ENCODE data around the gene NT5DC4. TPM values are rescaled to one million over a fixed set of nuclear protein-coding genes. Genes with fewer than 3 reads are reported as not detected.

NT5DC4 gene
- total RNA-seq, 2 donors from 2014 or later: not detected

DNA sequence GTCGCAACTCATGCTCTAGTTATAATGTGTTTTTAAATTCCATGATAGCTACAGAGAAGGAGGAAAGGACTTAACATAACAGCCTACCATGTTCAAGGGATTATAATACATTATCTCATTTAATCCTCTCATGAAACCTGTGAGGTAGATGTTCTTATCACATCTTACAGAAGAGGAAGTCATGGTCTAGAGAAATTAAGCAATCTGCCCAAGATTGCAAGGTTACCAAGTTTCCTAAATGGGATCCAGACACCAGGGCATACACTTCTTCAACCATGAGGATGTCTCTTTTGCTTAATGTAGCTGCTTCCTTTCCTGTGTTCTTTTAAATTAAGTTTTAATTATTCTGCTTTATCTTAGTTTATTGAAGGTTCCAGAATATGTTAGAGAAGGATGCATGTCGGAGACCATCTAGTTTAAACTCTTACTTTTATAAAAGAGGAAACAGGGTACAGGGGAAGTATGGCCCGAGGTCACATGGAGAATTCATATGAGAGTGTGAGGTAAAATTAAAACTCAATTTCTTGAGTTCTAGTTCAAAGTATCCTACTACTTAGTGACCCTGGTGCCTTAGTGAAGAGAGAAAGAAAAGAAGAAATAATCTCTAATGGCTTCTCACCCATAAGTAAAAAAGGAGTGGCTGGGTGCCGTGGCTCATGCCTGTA is 67.0 kb downstream of the NT5DC4 start:
- H3K4me3 Mint-ChIP-seq: no peak overlapping the region
- peaks cover 12% of the 10 kb centered on the region for H3K36me3 Mint-ChIP-seq (ENCODE audit: low read depth)
- peaks cover 18% of the 10 kb centered on the region for H3K4me1 Mint-ChIP-seq
- peaks cover 3% of the 10 kb centered on the region for H3K9me3 Mint-ChIP-seq
- ATAC-seq (replicated peaks): no peak
- H3K27me3 Mint-ChIP-seq: peaks cover 15% of the 10 kb centered on the region
- no peak overlapping the region for H3K27ac Mint-ChIP-seq

DNA sequence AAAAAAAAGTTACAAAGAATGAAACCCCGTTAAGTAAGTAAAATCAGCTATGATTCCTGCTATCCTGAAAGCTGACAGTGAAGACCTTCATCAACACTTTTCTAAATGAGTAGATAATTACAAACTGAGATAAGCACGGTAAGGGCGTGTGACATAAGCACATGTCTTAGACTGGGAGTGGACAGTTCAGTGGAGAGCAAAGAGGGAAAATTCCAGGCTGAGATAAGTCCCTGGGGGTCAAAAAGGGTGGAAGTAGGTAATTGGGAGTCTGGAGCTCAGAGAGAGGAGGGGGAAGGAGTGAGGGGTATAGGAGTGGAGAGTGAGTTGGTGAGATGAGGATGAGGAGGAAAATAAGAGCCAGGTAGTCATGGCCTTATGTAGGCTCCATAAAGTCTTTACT is 67.8 kb downstream of the NT5DC4 start:
- H3K36me3 Mint-ChIP-seq (ENCODE audit: low read depth): peaks cover 4% of the 10 kb centered on the region
- H3K27me3 Mint-ChIP-seq: peaks cover 15% of the 10 kb centered on the region
- peaks cover 26% of the 10 kb centered on the region for H3K4me1 Mint-ChIP-seq
- no peak overlapping the region for H3K4me3 Mint-ChIP-seq
- no peak overlapping the region for H3K27ac Mint-ChIP-seq
- no peak for ATAC-seq (replicated peaks)
- peaks cover 9% of the 10 kb centered on the region for H3K9me3 Mint-ChIP-seq

Other genes starting within 250 kb of the NT5DC4 start
- 10 to 100 TPM; 12.7 to 28.1 TPM for gene TTL, start 238.9 kb upstream of the NT5DC4 start, total RNA-seq
- 10 to 100 TPM; 30.6 to 59.2 TPM for gene POLR1B, start 178.6 kb upstream of the NT5DC4 start, total RNA-seq
- gene CHCHD5, start 136.4 kb upstream of the NT5DC4 start, total RNA-seq: 10 to 100 TPM; 25.2 to 28.9 TPM
- gene SLC20A1, start 75.1 kb upstream of the NT5DC4 start, total RNA-seq: 100 to 1,000 TPM in 1 of 2 donors, 10 to 100 TPM in 1; 77.3 to 124 TPM
- gene CKAP2L, start 43.6 kb downstream of the NT5DC4 start, total RNA-seq: 10 to 100 TPM; 31.4 to 35.8 TPM
- 10 to 100 TPM in 1 of 2 donors, 1 to 10 TPM in 1; 4.3 to 27.1 TPM for gene IL1A, start 63.5 kb downstream of the NT5DC4 start, total RNA-seq
- gene IL1B, start 115.8 kb downstream of the NT5DC4 start, total RNA-seq: under 1 TPM in 1 of 2 donors, not detected in 1; 0.40 TPM
- gene IL37, start 190.1 kb downstream of the NT5DC4 start, total RNA-seq: under 1 TPM in 1 of 2 donors, not detected in 1; 0.78 TPM

Data from activated T-helper 17 cell treated with anti-CD3 and anti-CD28 coated beads, Interleukin-2, amount 50 U/mL, for 72 hours (primary cell).